HCT116 (cell line): Measurements from ENCODE around the gene LRRC46. TPM values are rescaled to one million over a fixed set of nuclear protein-coding genes. Genes with fewer than 3 reads are reported as not detected.

ENCODE experiments used
- ATAC-seq: fragments of 200-7000 bp; cut with Tn5 transposase; 2 replicates; pipeline ENCODE4 v1.9.1; 2020; ENCODE audit warnings: mild to moderate bottlenecking, moderate library complexity
- BruUV-seq: library from RNA; stranded (reverse); fragments of 400-500 nt; replicated peaks from 2 replicates; lab custom pipeline; 2021; lab: Mats Ljungman, UMichigan
- CTCF ChIA-PET: fragments of 300-600 bp; sonication (Branson Sonifier 250); formaldehyde crosslinking; loops from one replicate; lab custom pipeline; 2021; ENCODE audit warnings: antibody characterized with exemption; lab: Charles Lee
- POLR2A ChIA-PET: fragments of 300-600, 350-600 bp; sonication (Branson Sonifier 250); formaldehyde crosslinking; loops from one replicate; lab custom pipeline; 2021; ENCODE audit warnings: antibody characterized with exemption; lab: Charles Lee
- RAD21 ChIA-PET, 2 experiments: fragments of 300-600 bp; sonication (Branson Sonifier 250); formaldehyde crosslinking; loops; one replicate each; lab custom pipeline; 2023; ENCODE audit warnings: low total read pairs in 2 of 2; ENCODE audit not compliant: uncharacterized antibody in 2 of 2, unreplicated experiment in 2 of 2, low non-redundant PET in 1 of 2; lab: Charles Lee
- DNase-seq: peaks from one replicate; pipeline ENCODE4 v3.0.0-alpha.2; 2010; ENCODE audit warnings: low read depth, low spot score
- H2AFZ ChIP-seq: fragments of 200-600 bp; shearing (Covaris generic), sonication (generic); 2 replicates; pipeline ENCODE4 v1.6.1; 2017; ENCODE audit warnings: low read depth, mixed run types, mixed read lengths, antibody characterized with exemption, low read length; ENCODE audit not compliant: poor library complexity, severe bottlenecking
- H3K27ac ChIP-seq: 2 replicates; pipeline ENCODE4 v1.5.1; 2012; ENCODE audit warnings: low read depth, low read length
- H3K27me3 ChIP-seq: fragments of 200-600 bp; sonication (generic); 2 replicates; pipeline ENCODE4 v1.6.1; 2016; ENCODE audit warnings: mixed run types, low read length, mixed read lengths; ENCODE audit not compliant: insufficient read depth
- H3K36me3 ChIP-seq, 2 experiments: fragments of 200-500 bp in 1 of 2; fragments of 200-600 bp in 1 of 2; sonication (Bioruptor generic) in 1 of 2; sonication (generic) in 1 of 2; 2 replicates each; pipeline versions ENCODE4 v1.5.1 to v1.6.1; 2014 to 2016; ENCODE audit warnings: low read length in 2 of 2, inconsistent platforms in 1 of 2, mixed read lengths in 1 of 2, mixed run types in 1 of 2; ENCODE audit not compliant: insufficient read depth in 2 of 2, control insufficient read depth in 1 of 2
- H3K4me1 ChIP-seq, 2 experiments: fragments of 200-600 bp in 1 of 2; sonication (generic) in 1 of 2; 2 replicates each; pipeline versions ENCODE4 v1.5.1 to v1.6.1; 2012 to 2017; ENCODE audit warnings: low read length in 2 of 2, inconsistent platforms in 1 of 2, mild to moderate bottlenecking in 1 of 2, mixed read lengths in 1 of 2, mixed run types in 1 of 2, moderate library complexity in 1 of 2; ENCODE audit not compliant: insufficient read depth in 2 of 2, control insufficient read depth in 1 of 2
- H3K4me2 ChIP-seq: fragments of 200-600 bp; sonication (generic); 2 replicates; pipeline ENCODE4 v1.6.1; 2017; ENCODE audit warnings: mixed run types, low read length, mixed read lengths
- H3K4me3 ChIP-seq, 2 experiments: fragments of 200-600 bp in 1 of 2; sonication (generic) in 1 of 2; replicated peaks in 1 of 2; 2 replicates each; pipeline ENCODE4 v1.5.1; 2011 to 2016; ENCODE audit warnings: low read length in 2 of 2, control low read depth in 1 of 2, low read depth in 1 of 2, mild to moderate bottlenecking in 1 of 2, mixed read lengths in 1 of 2, mixed run types in 1 of 2
- H3K79me2 ChIP-seq: fragments of 200-600 bp; sonication (generic); 2 replicates; pipeline ENCODE4 v1.6.1; 2017; ENCODE audit warnings: mild to moderate bottlenecking, mixed run types, low read length, moderate library complexity, mixed read lengths; ENCODE audit not compliant: insufficient read depth
- H3K9ac ChIP-seq: fragments of 200-600 bp; sonication (generic); 2 replicates; pipeline ENCODE4 v1.6.1; 2016; ENCODE audit warnings: low read length, mixed read lengths
- H3K9me2 ChIP-seq: fragments of 200-600 bp; sonication (generic), shearing (Covaris generic); 2 replicates; pipeline ENCODE4 v1.6.1; 2017; ENCODE audit warnings: mixed run types, mild to moderate bottlenecking, moderate library complexity; ENCODE audit not compliant: insufficient read depth
- H3K9me3 ChIP-seq, 2 experiments: fragments of 200-500 bp in 1 of 2; fragments of 200-600 bp in 1 of 2; sonication (Bioruptor generic) in 1 of 2; sonication (generic) in 1 of 2; 2 replicates each; pipeline ENCODE4 v1.6.1; 2014 to 2017; ENCODE audit warnings: low read length in 2 of 2, mixed read lengths in 2 of 2, inconsistent platforms in 1 of 2, low read depth in 1 of 2, mild to moderate bottlenecking in 1 of 2, mixed run types in 1 of 2, moderate library complexity in 1 of 2; ENCODE audit not compliant: control insufficient read depth in 1 of 2, insufficient read depth in 1 of 2
- H4K20me1 ChIP-seq: fragments of 200-600 bp; sonication (generic), shearing (Covaris generic); 2 replicates; pipeline ENCODE4 v1.6.1; 2017; ENCODE audit warnings: mixed run types, mild to moderate bottlenecking, moderate library complexity; ENCODE audit not compliant: insufficient read depth
- ATF3 ChIP-seq: IDR thresholded peaks from 2 replicates; pipeline ENCODE4 v1.6.1; 2012
- CBX3 ChIP-seq: IDR thresholded peaks from 2 replicates; pipeline ENCODE4 v1.6.1; 2012; ENCODE audit warnings: low read depth
- EZH2phosphoT487 ChIP-seq: fragments of 200-600 bp; IDR thresholded peaks from 2 replicates; pipeline ENCODE4 v1.6.1; 2018; ENCODE audit warnings: antibody characterized with exemption, borderline replicate concordance
- FOSL1 ChIP-seq: IDR thresholded peaks from 2 replicates; pipeline ENCODE4 v1.6.1; 2012; ENCODE audit warnings: low read depth
- MAX ChIP-seq: IDR thresholded peaks from 2 replicates; pipeline ENCODE4 v1.6.1; 2012
- REST ChIP-seq: IDR thresholded peaks from 2 replicates; pipeline ENCODE4 v1.6.1; 2012; ENCODE audit warnings: low read depth
- SIN3A ChIP-seq: IDR thresholded peaks from 2 replicates; pipeline ENCODE4 v1.6.1; 2012; ENCODE audit warnings: low read depth
- SP1 ChIP-seq: IDR thresholded peaks from 2 replicates; pipeline ENCODE4 v1.6.1; 2012; ENCODE audit warnings: low read depth
- YY1 ChIP-seq: IDR thresholded peaks from 2 replicates; pipeline ENCODE4 v1.6.1; 2011; ENCODE audit warnings: low read length, low read depth, moderate library complexity, mild to moderate bottlenecking; ENCODE audit not compliant: insufficient replicate concordance; ENCODE audit errors: extremely low read depth
- ZFX ChIP-seq: fragments of 450-650 bp; IDR thresholded peaks from 2 replicates; pipeline ENCODE4 v1.6.1; 2017
- intact Hi-C: fragments of 100-400 bp; cut with micrococcal nuclease; formaldehyde crosslinking; loops from 2 replicates; pipeline ENCODE4 v1.10.0; 2022
- total RNA-seq: library from RNA; stranded (reverse); gene quantifications from one replicate; pipeline ENCODE4 v1.2.1, GENCODE V29; 2021; ENCODE audit not compliant: unreplicated experiment

Gene LRRC46
- total RNA-seq, 1 experiment from 2014 or later: 0.76 TPM

GRCh38 chr17:47792979-47793378 lies 38.5 kb upstream of the LRRC46 start:
- Histone ChIP-seq H3K36me3 (no peaks in the 10 kb centered on the region), H4K20me1 (no peaks in the 10 kb centered on the region), H3K9me2 (no peaks in the 10 kb centered on the region), H3K4me1 (peaks cover 0 to 4% of the 10 kb centered on the region in 2 experiments; a peak in 1 of 4 replicates), H3K4me3 (no peak overlapping the region), H2AFZ (no peak overlapping the region), H3K27me3 (peaks cover 63% of the 10 kb centered on the region), H3K27ac (no peak overlapping the region), H3K79me2 (no peaks in the 10 kb centered on the region), H3K9me3 (no peaks in the 10 kb centered on the region), H3K4me2 (no peak overlapping the region), H3K9ac (no peak overlapping the region)
- ChIA-PET RAD21 (no interaction called here), POLR2A (no interaction called here), CTCF (no interaction called here)
- no TSS peak for BruUV-seq
- intact Hi-C loops: loop anchor here (5.0 kb wide), 1 partner anchor 41 kb away; no protein-coding TSS in a partner anchor
- no peak for DNase-seq
- TF ChIP-seq CBX3 (no peak), SP1 (no peak), MAX (no peak), SIN3A (no peak)
- no peak for ATAC-seq

- Histone ChIP-seq H3K9me2 (no peaks in the 10 kb centered on the region), H3K27me3 (peaks cover 27% of the 10 kb centered on the region), H3K9me3 (no peaks in the 10 kb centered on the region), H3K36me3 (no peaks in the 10 kb centered on the region), H2AFZ (no peak overlapping the region), H3K4me3 (no peak overlapping the region), H3K9ac (no peak overlapping the region), H3K4me1 (no peaks in the 10 kb centered on the region), H4K20me1 (no peaks in the 10 kb centered on the region), H3K27ac (no peak overlapping the region), H3K4me2 (no peak overlapping the region), H3K79me2 (no peaks in the 10 kb centered on the region)
- ATAC-seq: no peak
- ChIA-PET CTCF (interaction anchor here (0.6 kb wide), 1 partner anchor 37 kb away, joined by 3 read pairs; no protein-coding TSS in a partner anchor), POLR2A (no interaction called here), RAD21 (no interaction called here)
- DNase-seq: no peak
- peak; percentile 76 for TF ChIP-seq REST
- no peak for TF ChIP-seq ZFX
- TF ChIP-seq ATF3: no peak
- TF ChIP-seq FOSL1: no peak
- no peak for TF ChIP-seq YY1
- no peak for TF ChIP-seq EZH2phosphoT487
- intact Hi-C loops: no loop called here
- BruUV-seq: no TSS peak
These were observed 33.7 kb upstream of the LRRC46 start for GRCh38 chr17:47797797-47798196.
